ENCODE data around the gene CHD6.

The CHD6 gene

DNA sequence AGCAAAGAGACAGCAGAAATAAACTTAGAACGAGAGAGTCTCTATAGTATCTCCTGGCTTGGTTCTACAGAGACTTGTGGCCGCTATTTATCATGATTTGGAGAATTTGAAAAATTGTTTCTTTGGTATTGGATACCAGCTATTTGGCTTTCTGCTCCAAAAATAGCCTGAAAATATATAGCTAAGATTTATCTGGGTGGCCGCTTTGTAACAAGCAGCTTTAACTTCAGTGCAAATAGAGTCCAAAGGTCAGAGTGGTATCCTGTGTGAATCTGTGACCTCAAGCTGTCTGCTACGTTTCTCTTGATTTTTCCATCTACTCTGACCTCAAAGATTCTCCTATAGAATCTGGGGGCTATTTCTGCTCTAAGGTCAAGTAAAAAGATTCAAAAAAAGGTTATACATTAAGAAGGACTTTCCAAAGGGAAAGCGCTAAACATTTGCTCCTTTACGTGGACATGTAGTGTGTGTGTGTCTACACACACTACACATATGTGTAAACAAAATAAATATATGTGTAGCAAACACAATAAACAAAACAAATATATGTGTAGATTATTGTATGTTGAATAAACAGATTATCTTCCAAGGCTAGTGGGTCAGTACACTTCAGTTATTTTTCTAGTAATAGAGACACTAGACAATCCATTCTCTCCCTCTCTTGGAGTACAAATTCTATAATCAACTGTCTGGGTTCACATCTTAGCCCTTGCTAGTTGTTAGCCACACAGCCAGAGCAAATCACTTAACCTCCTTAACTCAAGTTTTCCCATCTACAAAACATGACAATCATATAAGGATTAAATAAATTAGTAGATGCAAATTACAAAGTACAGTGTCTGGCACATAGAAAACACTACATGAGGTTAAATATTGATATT, 40.8 kb downstream of the CHD6 start:
- DNase-seq = no peak

- no peak for DNase-seq
Observed at GRCh38 chr20:41575412-41575811, 42.8 kb downstream of the CHD6 start.

GRCh38 chr20:41574802-41575389, 43.3 kb downstream of the CHD6 start:
- no peak for DNase-seq

- no peak for DNase-seq
Observed at GRCh38 chr20:41573955-41574354, 44.2 kb downstream of the CHD6 start.

- DNase-seq = no peak
Observed at GRCh38 chr20:41572010-41572572, 46.1 kb downstream of the CHD6 start.

GRCh38 chr20:41571006-41571405, 47.2 kb downstream of the CHD6 start:
- no peak for DNase-seq

GRCh38 chr20:41570557-41570956, 47.6 kb downstream of the CHD6 start:
- no peak for DNase-seq

- DNase-seq = no peak
Observed at GRCh38 chr20:41567615-41568014, 50.6 kb downstream of the CHD6 start.

GRCh38 chr20:41566896-41567527, 51.2 kb downstream of the CHD6 start:
- DNase-seq = peak; percentile 44

DNA sequence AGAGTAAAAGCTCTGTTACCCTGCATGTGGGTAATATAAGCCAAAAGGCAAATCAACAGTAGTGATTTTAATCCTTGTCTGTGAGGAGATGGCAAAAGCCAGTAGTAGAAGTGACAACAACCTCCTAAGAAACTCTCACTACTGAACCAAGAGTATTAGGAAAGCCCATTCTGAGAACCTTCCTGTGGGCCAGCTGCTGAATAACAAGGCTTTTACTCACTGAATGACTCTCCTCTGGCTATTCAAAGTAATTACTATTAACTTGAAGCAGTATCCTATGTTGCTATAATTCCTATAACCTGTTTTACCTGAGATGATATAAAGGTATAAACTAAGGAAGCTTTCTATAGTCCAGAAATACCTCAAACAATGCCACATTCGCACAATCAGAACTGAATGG, 55.1 kb downstream of the CHD6 start:
- DNase-seq = no peak

DNA sequence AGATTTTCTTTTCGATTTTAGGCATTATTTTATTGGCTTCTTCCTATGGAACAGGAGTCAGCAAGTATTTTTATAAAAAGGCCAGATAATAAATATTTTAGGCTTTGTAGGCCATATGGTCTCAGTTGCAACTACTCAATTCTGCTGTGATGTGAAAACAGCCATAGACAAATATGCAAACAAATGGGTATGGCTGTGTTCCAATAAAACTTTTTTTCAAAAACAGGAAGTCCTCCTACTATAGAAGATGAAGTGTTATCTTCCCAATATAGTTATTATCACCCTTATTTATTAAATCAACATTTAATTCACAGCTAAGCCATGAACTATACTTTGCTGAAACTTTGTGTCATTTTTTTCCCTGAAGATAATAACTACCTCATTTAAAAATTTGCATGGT, 57.2 kb downstream of the CHD6 start:
- no peak for DNase-seq

DNA sequence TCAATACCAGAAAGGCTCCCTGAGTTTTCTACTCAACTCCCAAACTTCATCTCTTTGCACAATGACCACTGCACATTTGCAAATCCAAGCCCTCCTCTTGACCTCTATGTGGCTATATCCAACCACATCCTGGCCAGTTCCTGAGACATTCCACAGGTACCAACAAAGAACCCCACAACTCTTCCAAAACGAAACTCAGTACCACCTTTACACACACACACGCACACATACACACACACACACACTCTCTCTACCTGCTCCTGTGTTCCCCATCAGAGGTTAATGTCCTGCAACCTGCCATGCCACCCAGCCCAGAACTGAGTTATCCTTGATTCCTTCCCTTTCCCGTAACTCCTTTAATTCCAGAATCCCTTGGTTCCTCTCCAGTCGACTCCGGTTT, 58.5 kb downstream of the CHD6 start:
- DNase-seq = no peak

GRCh38 chr20:41553142-41553879, 64.9 kb downstream of the CHD6 start:
- DNase-seq = no peak

DNA sequence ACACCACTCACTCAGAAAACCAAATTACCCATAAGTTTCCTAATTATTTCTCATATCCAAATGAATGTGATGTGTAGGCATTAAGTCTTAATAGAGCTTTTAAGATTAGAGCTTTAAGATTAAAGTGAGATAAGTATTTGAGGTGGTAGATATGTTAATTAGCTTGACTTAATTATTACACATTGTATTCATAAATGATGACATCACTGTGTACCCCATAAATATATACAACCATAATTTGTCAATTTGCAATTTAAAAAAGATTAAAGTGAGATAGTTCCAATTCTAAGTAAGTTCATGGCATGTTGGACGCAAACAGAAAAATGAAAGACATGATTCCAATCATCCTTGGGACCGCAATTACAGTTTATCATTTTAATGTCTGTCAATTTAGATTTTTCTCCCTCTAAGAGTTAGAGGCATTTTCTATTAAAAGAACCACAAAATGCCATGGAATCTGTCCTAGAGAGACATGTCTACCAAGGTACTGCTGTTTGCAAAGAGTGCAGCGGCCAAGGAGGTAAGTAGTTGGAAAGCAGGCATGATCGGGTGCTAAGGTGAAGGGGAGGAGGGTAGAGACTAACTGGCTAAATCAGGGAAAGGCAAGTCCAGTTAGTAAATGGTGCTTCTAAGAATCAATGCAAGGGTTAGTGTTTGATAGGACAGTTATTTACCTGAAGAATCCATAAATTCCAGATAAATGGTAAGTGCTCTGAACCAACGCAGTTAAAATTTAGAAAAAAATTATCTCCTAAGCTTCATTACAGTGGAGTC, 65.7 kb downstream of the CHD6 start:
- no peak for DNase-seq

DNA sequence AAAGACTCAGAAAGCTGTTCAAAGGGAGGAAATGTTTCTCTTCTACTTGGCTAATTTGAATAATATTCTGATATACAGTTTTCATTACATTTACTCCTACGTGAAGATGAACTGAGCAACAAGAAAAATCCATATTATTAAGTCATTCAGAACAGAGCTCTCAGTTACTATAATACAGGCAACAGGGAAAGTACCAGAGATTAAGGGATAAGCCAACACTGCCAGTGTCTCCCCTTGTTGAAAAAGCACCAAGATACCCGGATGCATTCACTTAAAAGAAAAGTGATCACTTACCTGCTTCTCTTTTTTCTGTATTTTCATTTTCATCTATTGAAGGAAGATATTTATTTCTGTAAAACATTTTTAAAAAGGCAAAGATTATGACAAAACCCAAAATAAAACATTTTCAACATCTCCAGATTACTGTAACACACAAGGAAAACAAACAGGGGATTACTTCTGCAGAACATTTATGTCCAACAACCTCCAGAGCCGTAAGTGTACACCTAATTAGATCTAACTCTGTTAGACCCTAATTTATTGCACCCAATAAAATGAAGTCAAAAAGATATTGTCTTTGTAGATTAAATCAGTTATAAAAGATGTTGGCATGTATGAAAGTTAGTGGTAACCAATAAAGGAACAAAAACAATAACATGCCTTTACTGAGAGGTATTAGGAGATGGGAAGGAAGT, 67.0 kb downstream of the CHD6 start:
- DNase-seq = no peak

- DNase-seq = no peak
Observed at GRCh38 chr20:41547221-41547620, 71.0 kb downstream of the CHD6 start.

GRCh38 chr20:41546535-41546934, 71.6 kb downstream of the CHD6 start:
- DNase-seq = no peak

DNA sequence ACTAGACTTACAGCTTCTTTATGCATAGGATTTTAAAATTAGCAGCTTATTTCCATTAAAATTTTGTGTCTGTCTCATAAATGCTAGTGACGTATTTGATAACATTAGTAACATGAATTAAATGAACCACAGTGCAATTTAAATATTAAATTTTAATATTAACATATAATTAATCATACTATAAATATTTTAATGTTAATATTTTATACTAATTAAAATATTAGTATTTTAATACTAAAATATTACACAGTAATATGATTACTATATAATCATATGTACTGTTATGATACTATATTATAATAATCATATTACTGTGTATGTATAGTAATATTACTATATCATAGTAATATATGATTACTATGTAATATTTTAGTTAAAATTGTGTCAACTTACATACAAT, 73.7 kb downstream of the CHD6 start:
- no peak for DNase-seq

DNA sequence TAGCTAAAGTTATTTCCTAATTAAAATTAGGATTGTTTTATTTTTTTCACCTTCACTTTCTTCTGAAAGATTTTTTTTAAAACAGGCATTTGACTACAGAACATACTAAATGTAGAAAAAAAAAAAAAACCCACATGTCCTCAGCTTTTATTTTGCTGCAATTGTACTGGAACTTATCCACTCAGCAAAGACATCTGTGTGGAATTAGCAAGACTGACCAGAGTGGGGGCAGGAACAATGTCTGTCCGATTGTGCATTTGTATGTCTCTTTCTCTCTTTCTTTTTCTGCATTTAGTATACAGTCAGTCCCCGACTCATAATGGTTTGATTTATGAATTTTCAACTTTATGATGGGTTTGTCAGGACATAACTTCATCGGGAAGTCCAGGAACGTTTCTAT, 77.3 kb downstream of the CHD6 start:
- no peak for DNase-seq

DNA sequence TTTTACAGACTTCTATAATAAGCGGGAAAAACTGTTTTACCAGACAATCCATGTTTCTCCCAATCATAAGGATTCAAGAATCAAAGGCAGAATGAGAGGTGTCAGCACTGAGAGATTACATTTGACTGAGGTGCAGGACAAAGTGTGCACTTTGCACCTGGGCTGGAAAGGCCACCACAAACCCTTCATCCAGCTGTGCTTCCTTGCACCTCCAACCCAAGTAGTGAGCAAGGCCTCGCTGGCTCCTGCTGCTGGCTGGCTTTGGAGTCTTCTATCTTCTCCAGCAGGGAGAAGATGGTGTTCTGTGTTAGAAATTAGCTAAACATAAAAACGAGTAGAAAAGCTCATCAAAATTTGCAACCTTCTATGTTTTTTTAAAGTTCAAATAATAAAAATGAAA, 77.7 kb downstream of the CHD6 start:
- DNase-seq = no peak

DNA sequence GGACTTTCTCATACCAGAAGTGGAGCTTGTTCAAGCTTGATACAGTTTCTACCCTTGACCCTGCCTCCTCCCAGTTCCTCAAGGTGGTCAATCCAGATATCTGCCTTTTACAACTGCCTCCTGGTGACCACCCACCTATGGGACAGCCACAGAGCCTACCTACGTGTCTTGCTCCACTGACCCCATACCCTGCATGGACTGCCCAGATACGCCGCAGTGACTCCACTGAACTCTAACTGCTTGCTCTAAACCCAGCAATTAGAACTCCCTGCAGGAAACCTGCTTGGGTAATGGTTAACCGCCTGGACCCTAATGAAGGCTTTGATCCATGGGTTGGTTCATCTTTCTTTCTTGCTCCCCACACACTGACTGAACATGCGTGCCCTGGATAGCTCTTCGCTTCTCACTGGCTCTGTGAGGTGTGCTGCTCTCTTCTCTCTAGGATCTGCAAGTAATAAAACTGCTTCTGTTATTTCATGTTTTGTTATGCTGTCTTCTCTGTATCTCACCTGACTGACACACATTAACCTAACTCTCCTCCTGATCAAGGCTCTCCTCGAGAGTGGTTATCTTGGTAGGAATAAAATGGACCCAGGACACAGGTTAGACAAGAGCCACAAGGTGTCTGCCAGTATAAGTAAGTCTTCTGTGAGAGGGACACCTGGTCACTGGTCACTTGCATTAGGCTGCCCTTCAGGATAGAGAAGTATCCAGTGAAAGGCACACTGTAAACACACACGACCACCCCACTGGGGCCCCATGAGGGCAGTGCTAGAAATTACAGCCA, 79.2 kb downstream of the CHD6 start:
- DNase-seq = no peak

Measured in hematopoietic multipotent progenitor cell treated with erythropoietin and hydrocortisone succinate and interleukin-3 and kit ligand, for 8 days (in vitro differentiated cells).